Mucosa of gallbladder (tissue), 1 donor: ENCODE measurements around the gene GPR108. TPM values are rescaled to one million over a fixed set of nuclear protein-coding genes. Genes with fewer than 3 reads are reported as not detected.
"Not testable (repeated sequence)": the region's sequence is repeated elsewhere in the genome, so short reads cannot be mapped to it uniquely, and the experiment has no call there.

Experiments used
- DNase-seq: peaks from one replicate; pipeline ENCODE4 v3.0.0-alpha.2; 2020; ENCODE audit warnings: low spot score
- total RNA-seq: library from RNA; stranded (reverse); gene quantifications from one replicate; pipeline ENCODE4 v1.2.1, GENCODE V29; 2021
- donor health status: DM: no; HTN: no; CAD: no.

The GPR108 gene
- total RNA-seq, 1 donor from 2014 or later, result 137 TPM

- no peak for DNase-seq
Measured at GRCh38 chr19:6761053-6761676, 23.8 kb upstream of the GPR108 start.

- DNase-seq, result no peak
Measured at GRCh38 chr19:6760606-6761005, 23.2 kb upstream of the GPR108 start.

GRCh38 chr19:6754653-6755463 lies 17.5 kb upstream of the GPR108 start:
- DNase-seq, result no peak

- DNase-seq, result no peak
Measured at GRCh38 chr19:6754136-6754535, 16.8 kb upstream of the GPR108 start.

DNA sequence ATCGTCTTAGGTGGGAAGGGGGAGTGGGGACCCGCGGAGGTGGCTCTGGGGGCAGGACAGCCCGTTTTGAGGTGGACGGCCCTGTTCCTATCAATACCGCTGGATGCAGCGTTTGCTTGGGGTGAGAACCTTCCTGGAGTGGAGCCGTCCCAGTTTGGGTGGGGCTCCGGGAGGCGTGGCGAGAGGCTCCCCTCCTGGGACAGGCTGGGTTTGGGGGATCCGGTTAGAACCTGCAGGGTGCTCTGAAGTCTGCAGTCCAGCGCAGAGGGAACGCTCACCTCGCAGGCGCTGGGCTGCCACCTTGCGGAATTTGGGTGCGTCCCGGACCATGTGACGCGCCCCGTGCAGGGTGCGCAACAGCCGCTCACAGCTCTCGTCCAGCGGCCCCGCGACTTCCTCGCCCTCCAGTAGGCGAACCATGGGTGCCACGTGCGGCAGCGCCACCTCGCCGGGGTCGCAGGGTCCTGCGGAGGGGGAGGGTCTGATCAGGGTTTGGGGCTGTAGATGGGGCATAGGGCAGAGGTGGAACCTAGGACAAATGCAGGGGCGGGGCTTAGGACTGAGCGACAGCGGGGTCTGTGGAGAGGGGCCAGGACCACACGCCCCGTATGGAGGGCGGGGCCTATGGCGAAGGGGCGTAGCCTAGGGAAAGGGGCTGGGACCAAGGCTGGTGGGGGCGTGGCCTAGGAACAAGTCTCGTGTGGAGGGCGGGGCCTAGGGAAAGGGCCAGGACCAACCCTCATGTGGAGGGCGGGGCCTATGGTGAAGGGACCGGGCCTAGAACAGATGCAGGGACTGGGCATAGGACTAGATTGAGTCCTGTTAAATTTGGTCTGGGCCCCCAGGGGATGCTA lies 16.0 kb upstream of the GPR108 start:
- DNase-seq, result peak; percentile 87

DNA sequence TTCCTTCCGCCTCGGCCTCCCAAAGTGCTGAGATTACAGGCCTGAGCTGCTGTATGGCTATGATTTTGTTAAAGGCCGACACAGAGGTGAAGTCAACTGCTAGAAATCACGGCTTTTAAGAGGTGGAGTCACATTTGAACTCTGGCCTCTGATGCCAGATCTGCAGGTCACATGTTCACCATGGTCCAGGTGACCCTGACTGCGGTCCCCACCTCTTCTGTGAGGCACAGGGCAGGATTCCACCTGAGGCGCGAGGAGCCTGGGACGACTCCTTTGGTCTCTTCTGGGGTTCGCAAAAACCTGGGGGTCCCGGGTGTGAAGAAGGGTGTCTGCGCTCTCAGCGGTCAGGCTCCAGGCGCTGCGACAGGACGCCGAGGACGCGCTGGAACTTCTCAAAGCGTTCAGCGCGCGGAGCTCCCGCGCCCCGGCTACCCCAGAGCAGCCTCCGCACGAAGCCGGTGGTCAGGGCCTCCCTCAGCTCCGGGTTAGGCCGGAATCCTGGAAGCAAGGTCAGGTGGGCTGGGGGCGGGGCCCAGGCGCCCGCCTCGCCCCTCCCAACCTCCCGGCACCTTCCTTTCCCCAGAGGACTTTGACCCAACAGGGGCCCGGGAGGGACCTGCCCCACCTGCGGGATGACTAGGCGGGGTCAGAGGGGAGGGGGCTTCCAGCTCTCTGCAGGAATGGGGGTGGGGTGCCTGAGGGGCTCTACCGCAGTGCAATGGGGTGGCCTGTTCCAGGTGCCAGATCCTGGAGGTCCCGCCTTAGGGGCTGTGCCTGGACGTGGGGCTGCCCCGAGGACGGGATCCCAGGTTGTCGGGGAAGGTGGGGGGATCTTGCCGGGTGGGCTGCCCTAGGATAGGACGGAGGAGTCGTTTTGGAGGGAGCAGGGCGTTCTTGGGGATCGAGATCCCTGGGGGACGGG lies 15.1 kb upstream of the GPR108 start:
- peak; percentile 55 for DNase-seq

DNA sequence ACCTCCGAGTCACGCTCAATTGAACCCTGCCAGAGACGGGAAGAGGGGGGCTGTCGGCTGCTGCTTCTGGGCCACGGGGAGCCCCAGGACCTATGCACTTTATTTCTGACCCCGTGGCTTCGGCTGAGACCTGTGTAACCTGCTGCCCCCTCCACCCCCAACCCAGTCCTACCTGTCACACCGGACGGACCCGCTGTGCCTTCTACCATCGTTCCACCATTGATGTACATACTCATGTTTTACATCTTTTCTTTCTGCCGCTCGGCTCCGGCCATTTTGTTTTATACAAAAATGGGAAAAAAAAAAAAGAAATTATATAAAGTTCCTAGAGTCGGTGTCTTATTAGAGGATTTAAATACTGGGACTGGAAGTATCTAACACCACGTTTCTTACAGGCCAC lies 13.8 kb upstream of the GPR108 start:
- DNase-seq, result no peak

DNA sequence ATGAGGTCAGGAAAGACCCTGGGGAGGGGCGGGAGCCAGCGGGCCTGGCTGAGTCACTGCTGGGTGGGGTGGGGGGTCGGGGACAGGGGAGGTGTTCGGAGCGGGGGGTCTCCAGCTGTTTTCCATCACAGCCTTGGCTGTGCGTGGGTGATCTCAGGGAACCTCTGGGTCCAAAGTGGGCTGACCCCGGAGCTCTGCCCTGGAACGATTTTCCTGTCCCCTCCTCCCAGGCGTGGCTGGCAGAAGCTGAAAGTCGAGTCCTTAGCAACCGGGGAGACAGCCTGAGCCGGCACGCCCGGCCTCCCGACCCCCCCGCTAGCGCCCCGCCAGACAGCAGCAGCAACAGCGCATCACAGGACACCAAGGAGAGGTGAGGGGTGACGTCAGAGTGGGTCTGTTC lies 12.7 kb upstream of the GPR108 start:
- DNase-seq, result no peak

- DNase-seq, result not testable (repeated sequence)
Measured at GRCh38 chr19:6748543-6748942, 11.2 kb upstream of the GPR108 start.

DNA sequence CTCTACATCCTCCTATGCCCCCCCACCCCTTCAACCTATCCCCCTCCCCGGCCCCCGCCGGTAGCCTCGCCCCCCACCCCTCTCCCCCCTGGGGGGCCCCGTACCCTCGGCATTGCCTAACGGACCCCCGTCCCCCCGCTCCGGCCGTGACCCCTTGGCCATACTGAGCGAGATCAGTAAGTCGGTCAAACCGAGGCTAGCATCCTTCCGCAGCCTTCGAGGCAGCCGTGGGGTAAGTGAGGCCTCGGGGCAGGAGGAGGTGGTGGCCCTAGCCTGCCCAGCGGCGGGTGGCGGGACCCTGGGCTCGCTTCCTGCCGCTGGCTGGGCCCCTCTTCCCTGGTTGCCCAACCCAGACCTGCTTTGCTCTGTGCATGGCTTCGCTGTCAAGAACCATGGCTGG lies 8.6 kb upstream of the GPR108 start:
- no peak for DNase-seq

GRCh38 chr19:6744381-6745301 lies 7.3 kb upstream of the GPR108 start:
- DNase-seq, result peak; percentile 80

- DNase-seq, result no peak
Measured at GRCh38 chr19:6743714-6744380, 6.5 kb upstream of the GPR108 start.

DNA sequence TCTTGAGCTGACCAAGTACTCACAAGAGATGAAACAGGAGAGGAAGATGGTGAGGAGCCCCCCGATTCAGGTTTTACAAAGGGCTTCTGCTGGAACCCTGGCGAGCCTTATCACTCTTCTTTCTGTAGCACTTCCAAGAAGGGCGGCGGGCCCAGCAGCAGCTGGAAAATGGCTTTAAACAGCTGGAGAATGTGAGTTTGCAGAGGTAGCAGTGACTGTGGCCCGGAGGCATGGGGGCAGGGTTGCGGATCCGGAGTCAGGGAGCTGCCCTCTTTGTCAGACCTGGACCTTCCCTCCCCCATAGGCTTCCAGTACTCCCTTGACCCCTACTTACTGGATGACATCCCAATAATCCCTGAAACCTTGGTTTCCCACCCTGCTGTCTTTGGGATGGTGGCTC lies 5.7 kb upstream of the GPR108 start:
- no peak for DNase-seq

GRCh38 chr19:6740589-6741343 lies 3.4 kb upstream of the GPR108 start:
- no peak for DNase-seq

DNA sequence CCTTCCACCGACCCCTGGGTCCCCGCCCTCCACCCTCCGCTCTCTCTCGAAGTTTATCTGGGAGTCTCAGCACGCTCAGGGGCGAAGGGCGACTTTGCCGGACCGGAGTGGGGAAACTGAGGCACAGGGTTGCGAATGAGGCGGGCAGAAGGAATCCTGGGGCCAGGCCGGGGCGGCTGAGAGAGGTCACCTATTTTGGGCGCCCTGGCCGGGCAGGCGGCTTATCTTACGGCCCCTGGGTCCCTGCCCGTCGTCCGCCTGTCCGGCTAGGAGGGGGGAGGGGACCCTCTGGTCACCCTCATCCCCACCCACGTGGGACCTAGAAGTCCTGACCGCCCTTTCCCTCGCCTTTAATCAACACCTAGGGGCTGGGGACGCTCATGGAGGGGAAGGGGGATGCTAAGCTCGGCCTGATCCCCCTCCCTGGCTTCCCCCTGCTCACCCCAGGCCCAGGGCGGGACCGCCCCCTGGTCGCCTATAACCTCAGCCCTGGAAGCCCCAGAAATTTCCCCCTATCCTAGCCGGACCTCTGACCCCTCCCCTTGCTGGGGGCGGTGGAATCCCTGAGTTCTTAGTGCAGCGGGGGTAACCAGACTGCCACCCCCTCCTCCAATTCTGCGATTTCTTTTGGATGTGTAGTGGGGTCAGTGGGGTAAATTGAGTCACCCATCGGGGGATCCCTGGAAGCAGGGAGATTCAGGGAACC lies 2.7 kb upstream of the GPR108 start:
- no peak for DNase-seq

DNA sequence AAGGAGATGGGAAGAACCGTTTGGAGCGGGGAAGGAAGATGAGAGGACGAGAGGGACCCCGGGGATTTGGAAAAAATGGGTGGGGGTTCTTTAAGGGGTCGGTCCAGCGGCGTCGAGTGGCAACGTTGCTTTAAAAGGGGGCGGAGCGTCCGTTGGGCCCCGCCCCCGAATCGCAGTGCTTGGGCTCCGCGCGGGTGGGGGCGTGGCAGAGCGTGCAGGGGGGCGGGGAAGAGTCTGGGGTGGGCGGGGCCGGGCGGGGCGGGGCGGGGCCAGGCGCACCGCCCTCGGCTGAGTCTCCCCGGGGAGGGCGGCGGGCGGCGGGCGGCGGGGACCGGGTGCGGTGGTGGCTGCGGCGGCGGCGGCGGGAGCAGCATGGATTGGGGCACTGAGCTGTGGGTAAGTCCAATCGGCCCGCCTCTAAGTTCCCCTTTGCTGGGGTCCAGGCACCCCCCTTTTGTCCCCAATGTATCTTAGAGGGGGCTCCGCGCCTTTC lies 2.1 kb upstream of the GPR108 start, which contains the start of gene TRIP10:
TRIP10 (plus strand) TSS at position 291 of the 493 bp plus-strand sequence; CDS start at position 373, 82 bp downstream.
- peak; percentile 89 for DNase-seq

DNA sequence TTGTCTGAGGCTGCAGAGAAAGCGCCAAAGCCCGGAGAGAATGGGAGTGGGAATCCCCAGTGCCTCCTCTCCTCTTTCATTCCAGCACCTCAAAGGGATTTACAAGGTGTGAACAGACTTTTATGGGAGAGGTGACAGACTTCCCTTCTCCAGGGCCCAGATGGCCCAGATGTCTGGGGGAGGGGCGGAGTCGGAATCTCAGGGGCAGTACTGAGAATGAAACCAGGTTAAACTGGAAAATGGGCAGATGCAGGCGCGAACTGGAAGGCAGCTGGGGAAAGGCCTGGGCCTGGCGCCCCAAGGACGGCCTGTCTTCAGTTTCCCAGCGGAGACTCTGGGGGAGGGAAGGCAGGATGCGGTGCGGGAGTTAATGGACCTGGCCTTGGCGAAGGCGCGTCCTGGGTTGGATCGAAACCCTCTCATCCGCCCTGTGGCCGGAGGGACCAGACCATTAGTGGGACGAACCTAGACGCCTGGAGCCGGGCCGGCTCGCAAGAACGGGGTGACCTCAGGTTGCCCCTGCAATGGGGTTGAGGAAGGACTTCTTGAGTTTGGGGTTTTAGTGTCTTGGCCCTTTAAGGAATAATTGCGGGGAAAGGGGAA lies 1.5 kb upstream of the GPR108 start:
- DNase-seq, result no peak
